ENCODE results near the gene NELFA. TPM values are rescaled to one million over a fixed set of nuclear protein-coding genes. Genes with fewer than 3 reads are reported as not detected.
"Not testable (repeated sequence)": the region's sequence is repeated elsewhere in the genome, so short reads cannot be mapped to it uniquely, and the experiment has no call there.

NELFA gene
- total and polyA plus RNA-seq, 2 of the 13 experiments (the other 11 are each of a cell fraction or from before 2014, with no cell fraction given), result 13.3 to 18.5 TPM

- H3K27me3 ChIP-seq (ENCODE audit: control insufficient read depth in 1 of 2, insufficient read depth in 2 of 2, low read length in 2 of 2), result peaks cover 0 to 4% of the 10 kb centered on the region in 2 experiments; a peak in 3 of 5 replicates
- H3K4me2 ChIP-seq (ENCODE audit: low read depth, low read length), result no peak overlapping the region
- TF ChIP-seq ZNF841 (CRISPR knock-in tag; IDR thresholded peaks at IDR 0.05; ENCODE audit: borderline replicate concordance) (no peak), ZNF280D (CRISPR knock-in tag; IDR thresholded peaks at IDR 0.05) (no peak), RBM39 (IDR thresholded peaks at IDR 0.05; ENCODE audit: low read depth, low read length, poor library complexity, severe bottlenecking) (no peak)
- FAIRE-seq (no peak), DNase-seq (ENCODE audit: low spot score) (no peak), ATAC-seq (no peak)
- H3K79me2 ChIP-seq (ENCODE audit: insufficient read depth, low read length), result no peaks in the 10 kb centered on the region
- intact Hi-C loops (cut with micrococcal nuclease; ENCODE audit: unreplicated experiment) (no loop called here), in situ Hi-C loops (cut with HindIII; ENCODE audit: extremely low pct_ligation_motif_present, low pct_unique_long_range_greater_than_20kb) (loop anchor here (25.0 kb wide), 1 partner anchor 163 kb away; no protein-coding TSS in a partner anchor)
- H3K4me1 ChIP-seq (ENCODE audit: insufficient read depth, low read length), result peaks cover 13% of the 10 kb centered on the region; the same call in 1 of the 2 replicates
- H3K9me3 ChIP-seq (ENCODE audit: low read length), result no peaks in the 10 kb centered on the region; the same call in 1 of the 2 replicates
- ChIA-PET POLR2A (no interaction called here), CTCF (ENCODE audit: low intra/inter-chr PET ratio, low total read pairs) (no interaction called here)
- no peak overlapping the region for H3K9ac ChIP-seq (ENCODE audit: insufficient read depth, low read depth, low read length)
- H2AFZ ChIP-seq (ENCODE audit: low read length), result no peak overlapping the region
- no TSS peak for BruUV-seq (replicated peaks)
- H3K27ac ChIP-seq (ENCODE audit: extremely low read length, insufficient read depth, low read length), result no peak overlapping the region
- H3K4me3 ChIP-seq (replicated peaks in 1 of 3; ENCODE audit: insufficient read depth in 1 of 3, low read depth in 2 of 3, low read length in 3 of 3), result no peak overlapping the region
- H4K20me1 ChIP-seq (ENCODE audit: insufficient read depth, low read length), result no peaks in the 10 kb centered on the region
- no peaks in the 10 kb centered on the region for H3K36me3 ChIP-seq (replicated peaks in 1 of 2; ENCODE audit: control insufficient read depth in 1 of 2, insufficient read depth in 2 of 2, low read length in 2 of 2)
These were observed 15.9 kb upstream of the NELFA start for GRCh38 chr4:2024683-2025082.

DNA sequence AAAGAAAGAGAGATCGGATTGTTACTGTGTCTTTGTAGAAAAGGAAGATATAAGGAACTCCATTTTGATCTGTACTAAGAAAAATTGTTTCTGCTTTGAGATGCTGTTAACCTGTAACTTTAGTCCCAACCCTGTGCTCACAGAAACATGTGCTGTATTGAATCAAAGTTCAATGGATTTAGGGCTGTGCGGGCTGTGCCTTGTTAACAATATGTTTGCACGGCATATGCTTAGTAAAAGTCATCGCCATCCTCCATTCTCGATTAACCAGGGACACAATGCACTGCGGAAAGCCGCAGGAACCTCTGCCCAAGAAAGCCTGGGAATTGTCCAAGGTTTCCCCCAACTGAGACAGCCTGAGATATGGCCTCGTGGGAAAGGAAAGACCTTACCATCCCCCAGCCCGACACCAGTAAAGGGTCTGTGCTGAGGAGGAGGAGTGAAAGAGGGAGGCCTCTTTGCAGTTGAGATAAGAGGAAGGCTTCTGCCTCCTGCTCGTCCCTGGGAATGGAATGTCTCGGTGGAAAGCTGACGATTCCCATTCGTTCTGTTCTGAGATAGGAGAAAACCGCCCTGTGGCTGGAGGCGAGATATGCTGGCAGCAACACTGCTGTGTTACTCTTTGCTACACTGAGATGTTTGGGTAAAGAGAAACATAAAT lies 12.7 kb upstream of the NELFA start:
- H3K27me3 ChIP-seq (ENCODE audit: control insufficient read depth in 1 of 2, insufficient read depth in 2 of 2, low read length in 2 of 2); H3K9me3 ChIP-seq (ENCODE audit: low read length); H2AFZ ChIP-seq (ENCODE audit: low read length); FAIRE-seq; H4K20me1 ChIP-seq (ENCODE audit: insufficient read depth, low read length); ATAC-seq; intact Hi-C loops (cut with micrococcal nuclease; ENCODE audit: unreplicated experiment); CTCF ChIA-PET (ENCODE audit: low intra/inter-chr PET ratio, low total read pairs); H3K36me3 ChIP-seq (replicated peaks in 1 of 2; ENCODE audit: control insufficient read depth in 1 of 2, insufficient read depth in 2 of 2, low read length in 2 of 2); H3K27ac ChIP-seq (ENCODE audit: extremely low read length, insufficient read depth, low read length); POLR2A ChIA-PET; H3K79me2 ChIP-seq (ENCODE audit: insufficient read depth, low read length); BruUV-seq (replicated peaks); DNase-seq (ENCODE audit: low spot score); TF ChIP-seq USF2 (IDR thresholded peaks at IDR 0.05; ENCODE audit: low read depth, low read length): not testable (repeated sequence)
- in situ Hi-C loops (cut with HindIII; ENCODE audit: extremely low pct_ligation_motif_present, low pct_unique_long_range_greater_than_20kb), result loop anchor here (25.0 kb wide), 1 partner anchor 166 kb away; no protein-coding TSS in a partner anchor
- Histone ChIP-seq H3K4me1 (ENCODE audit: insufficient read depth, low read length) (peaks cover 13% of the 10 kb centered on the region; the same call in 1 of the 2 replicates), H3K4me2 (ENCODE audit: low read depth, low read length) (peak overlapping the region; percentile 71), H3K9ac (ENCODE audit: insufficient read depth, low read depth, low read length) (0 out of 2 replicates have a peak overlapping the region, but pooled peaks have one; percentile 8), H3K4me3 (replicated peaks in 1 of 3; ENCODE audit: insufficient read depth in 1 of 3, low read depth in 2 of 3, low read length in 3 of 3) (peak overlapping the region in 2 of 3 experiments; percentile 34 to 46; a peak in 2 of 6 replicates)
- TF ChIP-seq USF2 (CRISPR knock-in tag; IDR thresholded peaks at IDR 0.05; ENCODE audit: borderline replicate concordance), result 0 out of 2 replicates have a peak, but pooled peaks have one; percentile 19
- TF ChIP-seq ZNF263 (CRISPR knock-in tag; IDR thresholded peaks at IDR 0.05), result 0 out of 2 replicates have a peak, but pooled peaks have one; percentile 25
- 7% methylated on average over 7 of the region's 15 CpGs for WGBS (ENCODE audit: low lambda C conversion rate)
